Neural cell (in vitro differentiated cells): ENCODE data around the gene STK38.

Experiments used
- EZH2 ChIP-seq: fragments of 200-600, 300-800 bp; shearing (Covaris generic), sonication (generic); IDR thresholded peaks from 2 replicates; pipeline ENCODE4 v1.6.1; 2014; ENCODE audit warnings: antibody characterized with exemption, low read length, borderline replicate concordance, mild to moderate bottlenecking; ENCODE audit not compliant: insufficient read depth, poor library complexity, severe bottlenecking
- POLR2AphosphoS5 ChIP-seq: IDR thresholded peaks from 2 replicates; pipeline ENCODE4 v1.6.1; 2012
- TAF1 ChIP-seq: IDR thresholded peaks from 2 replicates; pipeline ENCODE4 v1.6.1; 2012; ENCODE audit warnings: low read depth
- TF ChIP-seq, protein P1 (sequence below): fragments of 450-650 bp; IDR thresholded peaks from 2 replicates; pipeline ENCODE4 v1.5.1; 2014; ENCODE audit warnings: antibody characterized with exemption, mild to moderate bottlenecking, moderate library complexity; ENCODE audit not compliant: poor library complexity, severe bottlenecking
- TF ChIP-seq, protein P2 (sequence below): IDR thresholded peaks from 2 replicates; pipeline ENCODE4 v1.6.1; 2012; ENCODE audit warnings: borderline replicate concordance

DNA sequence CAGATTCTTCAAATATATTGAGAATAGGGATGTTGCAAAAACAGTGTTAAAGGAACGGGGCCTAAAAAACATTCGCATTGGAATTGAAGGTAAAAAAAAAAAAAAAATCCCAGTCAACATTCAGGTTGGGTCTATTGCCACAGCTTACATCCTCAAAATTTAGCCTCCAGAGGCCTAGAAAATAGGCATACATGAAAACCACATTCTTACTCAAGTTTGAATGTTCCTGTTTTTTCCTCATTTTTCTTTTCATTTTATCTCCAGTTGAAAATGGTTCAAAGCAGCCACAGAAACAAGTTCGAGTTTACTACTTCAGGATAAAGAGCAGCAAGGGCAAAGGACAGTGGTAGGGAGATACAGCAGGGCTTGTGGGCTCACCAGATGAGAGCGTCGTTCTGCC is 62.5 kb downstream of the STK38 start:
- TF ChIP-seq, protein P1, sequence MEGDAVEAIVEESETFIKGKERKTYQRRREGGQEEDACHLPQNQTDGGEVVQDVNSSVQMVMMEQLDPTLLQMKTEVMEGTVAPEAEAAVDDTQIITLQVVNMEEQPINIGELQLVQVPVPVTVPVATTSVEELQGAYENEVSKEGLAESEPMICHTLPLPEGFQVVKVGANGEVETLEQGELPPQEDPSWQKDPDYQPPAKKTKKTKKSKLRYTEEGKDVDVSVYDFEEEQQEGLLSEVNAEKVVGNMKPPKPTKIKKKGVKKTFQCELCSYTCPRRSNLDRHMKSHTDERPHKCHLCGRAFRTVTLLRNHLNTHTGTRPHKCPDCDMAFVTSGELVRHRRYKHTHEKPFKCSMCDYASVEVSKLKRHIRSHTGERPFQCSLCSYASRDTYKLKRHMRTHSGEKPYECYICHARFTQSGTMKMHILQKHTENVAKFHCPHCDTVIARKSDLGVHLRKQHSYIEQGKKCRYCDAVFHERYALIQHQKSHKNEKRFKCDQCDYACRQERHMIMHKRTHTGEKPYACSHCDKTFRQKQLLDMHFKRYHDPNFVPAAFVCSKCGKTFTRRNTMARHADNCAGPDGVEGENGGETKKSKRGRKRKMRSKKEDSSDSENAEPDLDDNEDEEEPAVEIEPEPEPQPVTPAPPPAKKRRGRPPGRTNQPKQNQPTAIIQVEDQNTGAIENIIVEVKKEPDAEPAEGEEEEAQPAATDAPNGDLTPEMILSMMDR: no peak
- TF ChIP-seq EZH2 (no peak), TAF1 (no peak), POLR2AphosphoS5 (no peak)
- TF ChIP-seq, protein P2, sequence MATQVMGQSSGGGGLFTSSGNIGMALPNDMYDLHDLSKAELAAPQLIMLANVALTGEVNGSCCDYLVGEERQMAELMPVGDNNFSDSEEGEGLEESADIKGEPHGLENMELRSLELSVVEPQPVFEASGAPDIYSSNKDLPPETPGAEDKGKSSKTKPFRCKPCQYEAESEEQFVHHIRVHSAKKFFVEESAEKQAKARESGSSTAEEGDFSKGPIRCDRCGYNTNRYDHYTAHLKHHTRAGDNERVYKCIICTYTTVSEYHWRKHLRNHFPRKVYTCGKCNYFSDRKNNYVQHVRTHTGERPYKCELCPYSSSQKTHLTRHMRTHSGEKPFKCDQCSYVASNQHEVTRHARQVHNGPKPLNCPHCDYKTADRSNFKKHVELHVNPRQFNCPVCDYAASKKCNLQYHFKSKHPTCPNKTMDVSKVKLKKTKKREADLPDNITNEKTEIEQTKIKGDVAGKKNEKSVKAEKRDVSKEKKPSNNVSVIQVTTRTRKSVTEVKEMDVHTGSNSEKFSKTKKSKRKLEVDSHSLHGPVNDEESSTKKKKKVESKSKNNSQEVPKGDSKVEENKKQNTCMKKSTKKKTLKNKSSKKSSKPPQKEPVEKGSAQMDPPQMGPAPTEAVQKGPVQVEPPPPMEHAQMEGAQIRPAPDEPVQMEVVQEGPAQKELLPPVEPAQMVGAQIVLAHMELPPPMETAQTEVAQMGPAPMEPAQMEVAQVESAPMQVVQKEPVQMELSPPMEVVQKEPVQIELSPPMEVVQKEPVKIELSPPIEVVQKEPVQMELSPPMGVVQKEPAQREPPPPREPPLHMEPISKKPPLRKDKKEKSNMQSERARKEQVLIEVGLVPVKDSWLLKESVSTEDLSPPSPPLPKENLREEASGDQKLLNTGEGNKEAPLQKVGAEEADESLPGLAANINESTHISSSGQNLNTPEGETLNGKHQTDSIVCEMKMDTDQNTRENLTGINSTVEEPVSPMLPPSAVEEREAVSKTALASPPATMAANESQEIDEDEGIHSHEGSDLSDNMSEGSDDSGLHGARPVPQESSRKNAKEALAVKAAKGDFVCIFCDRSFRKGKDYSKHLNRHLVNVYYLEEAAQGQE: no peak
